BLaER1 (cell line): Measurements from ENCODE around the gene CABLES1.
A peak's percentile ranks its signal among the peaks of the same experiment; 100 is the strongest.
"Not testable (repeated sequence)": the region's sequence is repeated elsewhere in the genome, so short reads cannot be mapped to it uniquely, and the experiment has no call there.

ENCODE experiments used
- H3K27ac ChIP-seq: shearing (Covaris generic); formaldehyde crosslinking; 2 replicates; pipeline ENCODE4 v1.8.1; 2022
- H3K27me3 ChIP-seq: shearing (Covaris generic); formaldehyde crosslinking; 2 replicates; pipeline ENCODE4 v1.8.1; 2022
- H3K36me3 ChIP-seq: shearing (Covaris generic); formaldehyde crosslinking; 2 replicates; pipeline ENCODE4 v1.8.1; 2022
- H3K4me1 ChIP-seq: shearing (Covaris generic); formaldehyde crosslinking; 2 replicates; pipeline ENCODE4 v1.8.1; 2022
- H3K4me2 ChIP-seq: shearing (Covaris generic); formaldehyde crosslinking; 2 replicates; pipeline ENCODE4 v1.8.1; 2022
- H3K4me3 ChIP-seq: shearing (Covaris generic); formaldehyde crosslinking; 2 replicates; pipeline ENCODE4 v1.8.1; 2022
- H3K9ac ChIP-seq: shearing (Covaris generic); formaldehyde crosslinking; 2 replicates; pipeline ENCODE4 v1.8.1; 2022
- H3K9me3 ChIP-seq: shearing (Covaris generic); formaldehyde crosslinking; 2 replicates; pipeline ENCODE4 v1.8.1; 2022
- H4K20me1 ChIP-seq: shearing (Covaris generic); formaldehyde crosslinking; 2 replicates; pipeline ENCODE4 v1.8.1; 2022
- Cebpa-rat ChIP-seq: shearing (Covaris generic); IDR thresholded peaks from 2 replicates; pipeline ENCODE4 v1.8.1; 2022

CABLES1 gene

GRCh38 chr18:23267447-23267776 is 132.1 kb downstream of the CABLES1 start:
- H3K36me3 ChIP-seq, result peaks cover 11% of the 10 kb centered on the region
- no peak for TF ChIP-seq Cebpa-rat
- H3K4me3 ChIP-seq, result no peak overlapping the region
- peak overlapping the region; percentile 89 for H3K4me2 ChIP-seq
- H4K20me1 ChIP-seq, result no peaks in the 10 kb centered on the region
- H3K9me3 ChIP-seq, result peaks cover 50% of the 10 kb centered on the region
- peak overlapping the region; percentile 78 for H3K27ac ChIP-seq
- peak overlapping the region; percentile 38; the same call in 1 of the 2 replicates for H3K9ac ChIP-seq
- H3K27me3 ChIP-seq, result no peaks in the 10 kb centered on the region
- peaks cover 66% of the 10 kb centered on the region for H3K4me1 ChIP-seq

- no peak overlapping the region for H3K27ac ChIP-seq
- no peaks in the 10 kb centered on the region for H3K27me3 ChIP-seq
- no peak overlapping the region for H3K4me3 ChIP-seq
- H3K9me3 ChIP-seq, result peaks cover 54% of the 10 kb centered on the region
- H4K20me1 ChIP-seq, result no peaks in the 10 kb centered on the region
- peaks cover 54% of the 10 kb centered on the region for H3K4me1 ChIP-seq
- no peak for TF ChIP-seq Cebpa-rat
- no peak overlapping the region for H3K4me2 ChIP-seq
- H3K9ac ChIP-seq, result no peak overlapping the region
- H3K36me3 ChIP-seq, result peaks cover 11% of the 10 kb centered on the region
Observed at GRCh38 chr18:23268641-23269040, 133.4 kb downstream of the CABLES1 start.

GRCh38 chr18:23269068-23269467 is 133.8 kb downstream of the CABLES1 start:
- Histone ChIP-seq H3K4me1 (peaks cover 50% of the 10 kb centered on the region), H3K36me3 (peaks cover 11% of the 10 kb centered on the region), H3K9me3 (peaks cover 54% of the 10 kb centered on the region)
- not testable (repeated sequence) for H3K4me3 ChIP-seq, H4K20me1 ChIP-seq, H3K9ac ChIP-seq, H3K27ac ChIP-seq, H3K4me2 ChIP-seq, H3K27me3 ChIP-seq

GRCh38 chr18:23269928-23270327 is 134.6 kb downstream of the CABLES1 start:
- peaks cover 11% of the 10 kb centered on the region for H3K36me3 ChIP-seq
- no peak overlapping the region for H3K27ac ChIP-seq
- H3K4me3 ChIP-seq, result 0 out of 2 replicates have a peak overlapping the region, but pooled peaks have one; percentile 3
- H3K4me2 ChIP-seq, result no peak overlapping the region
- H3K27me3 ChIP-seq, result no peaks in the 10 kb centered on the region
- TF ChIP-seq Cebpa-rat, result no peak
- H3K9ac ChIP-seq, result no peak overlapping the region
- H3K9me3 ChIP-seq, result peaks cover 54% of the 10 kb centered on the region
- no peaks in the 10 kb centered on the region for H4K20me1 ChIP-seq
- H3K4me1 ChIP-seq, result peaks cover 41% of the 10 kb centered on the region

- H3K9me3 ChIP-seq, result peaks cover 54% of the 10 kb centered on the region
- no peak for TF ChIP-seq Cebpa-rat
- H3K4me2 ChIP-seq, result no peak overlapping the region
- H3K27me3 ChIP-seq, result no peaks in the 10 kb centered on the region
- peaks cover 11% of the 10 kb centered on the region for H3K36me3 ChIP-seq
- no peaks in the 10 kb centered on the region for H4K20me1 ChIP-seq
- no peak overlapping the region for H3K9ac ChIP-seq
- peaks cover 29% of the 10 kb centered on the region for H3K4me1 ChIP-seq
- no peak overlapping the region for H3K27ac ChIP-seq
- no peak overlapping the region for H3K4me3 ChIP-seq
Observed at GRCh38 chr18:23270986-23271680, 135.8 kb downstream of the CABLES1 start.

GRCh38 chr18:23272498-23273232 is 137.4 kb downstream of the CABLES1 start:
- H3K4me2 ChIP-seq, result no peak overlapping the region
- no peak for TF ChIP-seq Cebpa-rat
- H3K9me3 ChIP-seq, result peaks cover 63% of the 10 kb centered on the region
- H3K27me3 ChIP-seq, result no peaks in the 10 kb centered on the region
- no peak overlapping the region for H3K27ac ChIP-seq
- H3K36me3 ChIP-seq, result peaks cover 13% of the 10 kb centered on the region
- no peak overlapping the region for H3K4me3 ChIP-seq
- H3K4me1 ChIP-seq, result peaks cover 14% of the 10 kb centered on the region
- no peak overlapping the region for H3K9ac ChIP-seq
- no peaks in the 10 kb centered on the region for H4K20me1 ChIP-seq

- Histone ChIP-seq H3K4me3 (no peak overlapping the region), H3K4me1 (peaks cover 7% of the 10 kb centered on the region), H4K20me1 (no peaks in the 10 kb centered on the region), H3K36me3 (peaks cover 13% of the 10 kb centered on the region), H3K9ac (no peak overlapping the region), H3K9me3 (peaks cover 62% of the 10 kb centered on the region), H3K27ac (no peak overlapping the region), H3K4me2 (no peak overlapping the region), H3K27me3 (no peaks in the 10 kb centered on the region)
- no peak for TF ChIP-seq Cebpa-rat
Observed at GRCh38 chr18:23273443-23273966, 138.2 kb downstream of the CABLES1 start.

- peaks cover 53% of the 10 kb centered on the region for H3K9me3 ChIP-seq
Observed at GRCh38 chr18:23274638-23275482, 139.6 kb downstream of the CABLES1 start.

GRCh38 chr18:23276451-23276850 is 141.2 kb downstream of the CABLES1 start:
- Histone ChIP-seq H3K4me2 (no peak overlapping the region), H3K36me3 (0 out of 2 replicates have a peak, but pooled peaks cover 3% of the 10 kb centered on the region), H4K20me1 (no peaks in the 10 kb centered on the region), H3K4me1 (no peaks in the 10 kb centered on the region), H3K27ac (no peak overlapping the region), H3K4me3 (no peak overlapping the region), H3K9ac (no peak overlapping the region), H3K9me3 (peaks cover 37% of the 10 kb centered on the region), H3K27me3 (no peaks in the 10 kb centered on the region)
- no peak for TF ChIP-seq Cebpa-rat

More at GRCh38 chr18:23274638-23275482, 139.6 kb downstream of the CABLES1 start:
- no peak overlapping the region for H3K27ac ChIP-seq
- no peaks in the 10 kb centered on the region for H3K27me3 ChIP-seq
- H3K9ac ChIP-seq, result no peak overlapping the region
- H4K20me1 ChIP-seq, result no peaks in the 10 kb centered on the region
- H3K4me2 ChIP-seq, result no peak overlapping the region
- peaks cover 13% of the 10 kb centered on the region for H3K36me3 ChIP-seq
- no peak overlapping the region for H3K4me3 ChIP-seq
- TF ChIP-seq Cebpa-rat, result no peak
- H3K4me1 ChIP-seq, result no peaks in the 10 kb centered on the region
